SU-DHL-6 (cell line): ENCODE data around the gene AP5M1.

Experiments
- H2AFZ ChIP-seq: fragments of 200-600 bp; sonication (generic); 2 replicates; pipeline ENCODE4 v1.6.1; 2014; ENCODE audit warnings: low read depth, mild to moderate bottlenecking, moderate library complexity, mixed read lengths, antibody characterized with exemption, low read length; ENCODE audit not compliant: severe bottlenecking
- H3F3A ChIP-seq: fragments of 200-600 bp; shearing (Covaris generic); 2 replicates; pipeline ENCODE4 v1.6.0; 2016; ENCODE audit warnings: antibody characterized with exemption, mild to moderate bottlenecking; ENCODE audit not compliant: insufficient read depth
- H3K27ac ChIP-seq: fragments of 200-600 bp; sonication (generic); 2 replicates; pipeline ENCODE4 v1.5.1; 2016; ENCODE audit warnings: low read depth, mild to moderate bottlenecking, low read length, moderate library complexity, mixed read lengths
- H3K27me3 ChIP-seq: fragments of 200-600 bp; sonication (generic), shearing (Covaris generic); 2 replicates; pipeline ENCODE4 v1.6.0; 2014; ENCODE audit warnings: mild to moderate bottlenecking, low read length
- H3K36me3 ChIP-seq: fragments of 200-600 bp; sonication (generic); 2 replicates; pipeline ENCODE4 v1.6.1; 2014; ENCODE audit warnings: mild to moderate bottlenecking, low read length, mixed read lengths
- H3K4me2 ChIP-seq: fragments of 300-600, 200-600 bp; shearing (Covaris generic), sonication (generic); 2 replicates; pipeline ENCODE4 v1.6.0; 2014; ENCODE audit warnings: low read length, low read depth, mild to moderate bottlenecking; ENCODE audit not compliant: poor library complexity, severe bottlenecking
- H3K4me3 ChIP-seq: fragments of 200-600 bp; sonication (generic); 2 replicates; pipeline ENCODE4 v1.5.1; 2014; ENCODE audit warnings: antibody characterized with exemption, low read length, mild to moderate bottlenecking, mixed read lengths; ENCODE audit not compliant: insufficient read depth, poor library complexity, severe bottlenecking
- H3K79me2 ChIP-seq: fragments of 200-600 bp; sonication (generic); 2 replicates; pipeline ENCODE4 v1.6.1; 2014; ENCODE audit warnings: mild to moderate bottlenecking, low read length, moderate library complexity; ENCODE audit not compliant: insufficient read depth
- H3K9ac ChIP-seq: fragments of 200-600 bp; sonication (generic); 2 replicates; pipeline ENCODE4 v1.7.0; 2014; ENCODE audit warnings: mild to moderate bottlenecking, low read length
- H3K9me2 ChIP-seq: fragments of 200-600 bp; sonication (generic); replicated peaks from 2 replicates; pipeline ENCODE4 v1.6.1; 2014; ENCODE audit warnings: low read length; ENCODE audit not compliant: insufficient read depth
- H3K9me3 ChIP-seq: fragments of 200-600 bp; sonication (generic); 2 replicates; pipeline ENCODE4 v1.6.1; 2014; ENCODE audit warnings: low read length, mixed read lengths; ENCODE audit not compliant: insufficient read depth
- H4K20me1 ChIP-seq: fragments of 200-600 bp; sonication (generic); 2 replicates; pipeline ENCODE4 v1.6.1; 2014; ENCODE audit warnings: low read depth, mild to moderate bottlenecking, antibody characterized with exemption, low read length, moderate library complexity, mixed read lengths
- CTCF ChIP-seq: fragments of 200-600 bp; sonication (generic); IDR thresholded peaks from one replicate; pipeline ENCODE4 v1.5.1; 2017; ENCODE audit warnings: antibody characterized with exemption, mild to moderate bottlenecking, low read length, moderate library complexity; ENCODE audit not compliant: insufficient read depth, poor library complexity, severe bottlenecking
- EZH2phosphoT487 ChIP-seq: fragments of 200-600 bp; sonication (generic), shearing (Covaris generic); conservative IDR thresholded peaks from 2 replicates; pipeline ENCODE4 v1.6.1; 2018; ENCODE audit warnings: mild to moderate bottlenecking, antibody characterized with exemption, low read length, moderate library complexity, mixed read lengths

AP5M1 gene

GRCh38 chr14:57259672-57260071 is 9.1 kb upstream of the AP5M1 start:
- H3K4me2 ChIP-seq, result no peak overlapping the region
- H3K4me3 ChIP-seq, result no peak overlapping the region
- H3K9ac ChIP-seq, result no peak overlapping the region
- H3K79me2 ChIP-seq, result peaks cover 87% of the 10 kb centered on the region
- no peaks in the 10 kb centered on the region; the same call in 1 of the 2 replicates for H3F3A ChIP-seq
- H3K36me3 ChIP-seq, result peaks cover 4% of the 10 kb centered on the region; the same call in 1 of the 2 replicates
- H3K9me2 ChIP-seq, result no peaks in the 10 kb centered on the region
- peaks cover 4% of the 10 kb centered on the region; the same call in 1 of the 2 replicates for H3K9me3 ChIP-seq
- H2AFZ ChIP-seq, result no peak overlapping the region
- H3K27ac ChIP-seq, result no peak overlapping the region
- H4K20me1 ChIP-seq, result peaks cover 4% of the 10 kb centered on the region
- TF ChIP-seq EZH2phosphoT487, result no peak
- H3K27me3 ChIP-seq, result no peaks in the 10 kb centered on the region

- Histone ChIP-seq H3K9ac (no peak overlapping the region), H3F3A (no peaks in the 10 kb centered on the region; the same call in 1 of the 2 replicates), H3K27me3 (no peaks in the 10 kb centered on the region), H3K79me2 (peaks cover 87% of the 10 kb centered on the region), H3K27ac (no peak overlapping the region), H3K4me2 (no peak overlapping the region), H3K9me3 (peaks cover 4% of the 10 kb centered on the region; the same call in 1 of the 2 replicates), H4K20me1 (peaks cover 4% of the 10 kb centered on the region), H3K4me3 (no peak overlapping the region), H3K36me3 (peaks cover 4% of the 10 kb centered on the region; the same call in 1 of the 2 replicates), H3K9me2 (no peaks in the 10 kb centered on the region), H2AFZ (no peak overlapping the region)
- TF ChIP-seq EZH2phosphoT487 (no peak), CTCF (no peak)
Measured at GRCh38 chr14:57261604-57262003, 7.2 kb upstream of the AP5M1 start.

- TF ChIP-seq CTCF, result no peak
- no peak for TF ChIP-seq EZH2phosphoT487
- Histone ChIP-seq H3K4me2 (no peak overlapping the region), H3K79me2 (peaks cover 87% of the 10 kb centered on the region), H3K4me3 (no peak overlapping the region), H4K20me1 (peaks cover 4% of the 10 kb centered on the region), H3K27ac (no peak overlapping the region), H3K9ac (no peak overlapping the region), H2AFZ (no peak overlapping the region), H3K9me2 (no peaks in the 10 kb centered on the region), H3F3A (peaks cover 4% of the 10 kb centered on the region; the same call in 1 of the 2 replicates), H3K36me3 (peaks cover 4% of the 10 kb centered on the region; the same call in 1 of the 2 replicates), H3K9me3 (peaks cover 4% of the 10 kb centered on the region; the same call in 1 of the 2 replicates), H3K27me3 (no peaks in the 10 kb centered on the region)
Measured at GRCh38 chr14:57262117-57262516, 6.7 kb upstream of the AP5M1 start.

- Histone ChIP-seq H3K4me2 (peak overlapping the region; percentile 98), H3K27ac (no peak overlapping the region), H3K9ac (no peak overlapping the region), H2AFZ (no peak overlapping the region), H3K9me3 (no peaks in the 10 kb centered on the region), H3K9me2 (no peaks in the 10 kb centered on the region), H3F3A (peaks cover 22% of the 10 kb centered on the region), H3K36me3 (no peaks in the 10 kb centered on the region), H3K27me3 (no peaks in the 10 kb centered on the region), H3K4me3 (no peak overlapping the region), H4K20me1 (peaks cover 4% of the 10 kb centered on the region; the same call in 1 of the 2 replicates), H3K79me2 (peaks cover 91% of the 10 kb centered on the region)
- TF ChIP-seq EZH2phosphoT487 (no peak), CTCF (no peak)
Measured at GRCh38 chr14:57266065-57266464, 2.7 kb upstream of the AP5M1 start.
